ENCODE data around the gene SLAMF1. TPM values are rescaled to one million over a fixed set of nuclear protein-coding genes. Genes with fewer than 3 reads are reported as not detected.

Gene SLAMF1
- total RNA-seq, 1 donor, result not detected

- no peaks in the 10 kb centered on the region for H3K79me2 ChIP-seq (ENCODE audit: insufficient read depth, low read length)
- H3K4me2 ChIP-seq (ENCODE audit: insufficient read depth, low read length), result no peak overlapping the region
- no peak for DNase-seq (ENCODE audit: insufficient read length, low spot score, missing footprints)
- no peaks in the 10 kb centered on the region for H3K36me3 ChIP-seq (ENCODE audit: insufficient read depth, low read length)
- H3K9me3 ChIP-seq (ENCODE audit: low read depth, low read length), result no peaks in the 10 kb centered on the region
- no peak overlapping the region for H2AFZ ChIP-seq (ENCODE audit: low read length)
- no peaks in the 10 kb centered on the region for H4K20me1 ChIP-seq (ENCODE audit: insufficient read depth, low read length)
- no peak for TF ChIP-seq CTCF (IDR thresholded peaks at IDR 0.05; ENCODE audit: extremely low read depth, low read depth, low read length)
- no peaks in the 10 kb centered on the region for H3K4me1 ChIP-seq (ENCODE audit: insufficient read depth, low read length)
- no peaks in the 10 kb centered on the region for H3K27me3 ChIP-seq (ENCODE audit: insufficient read depth, low read length)
- H3K4me3 ChIP-seq (ENCODE audit: insufficient read depth, low read length), result no peak overlapping the region
- no peak overlapping the region for H3K27ac ChIP-seq (ENCODE audit: low read depth, low read length)
Observed at GRCh38 chr1:160658814-160659193, 12.0 kb upstream of the SLAMF1 start.

- H3K4me2 ChIP-seq (ENCODE audit: insufficient read depth, low read length), result no peak overlapping the region
- no peaks in the 10 kb centered on the region for H3K4me1 ChIP-seq (ENCODE audit: insufficient read depth, low read length)
- H3K9me3 ChIP-seq (ENCODE audit: low read depth, low read length), result no peaks in the 10 kb centered on the region
- H3K27ac ChIP-seq (ENCODE audit: low read depth, low read length), result no peak overlapping the region
- no peak overlapping the region for H3K4me3 ChIP-seq (ENCODE audit: insufficient read depth, low read length)
- H3K79me2 ChIP-seq (ENCODE audit: insufficient read depth, low read length), result no peaks in the 10 kb centered on the region
- TF ChIP-seq CTCF (IDR thresholded peaks at IDR 0.05; ENCODE audit: extremely low read depth, low read depth, low read length), result no peak
- H2AFZ ChIP-seq (ENCODE audit: low read length), result no peak overlapping the region
- DNase-seq (ENCODE audit: insufficient read length, low spot score, missing footprints), result no peak
- H3K27me3 ChIP-seq (ENCODE audit: insufficient read depth, low read length), result no peaks in the 10 kb centered on the region
- no peaks in the 10 kb centered on the region for H4K20me1 ChIP-seq (ENCODE audit: insufficient read depth, low read length)
- H3K36me3 ChIP-seq (ENCODE audit: insufficient read depth, low read length), result no peaks in the 10 kb centered on the region
Observed at GRCh38 chr1:160658162-160658813, 11.4 kb upstream of the SLAMF1 start.

GRCh38 chr1:160657250-160657781 lies 10.5 kb upstream of the SLAMF1 start:
- DNase-seq (ENCODE audit: insufficient read length, low spot score, missing footprints), result no peak
- H3K4me1 ChIP-seq (ENCODE audit: insufficient read depth, low read length), result no peaks in the 10 kb centered on the region
- H3K27me3 ChIP-seq (ENCODE audit: insufficient read depth, low read length), result no peaks in the 10 kb centered on the region
- H3K4me2 ChIP-seq (ENCODE audit: insufficient read depth, low read length), result no peak overlapping the region
- H4K20me1 ChIP-seq (ENCODE audit: insufficient read depth, low read length), result no peaks in the 10 kb centered on the region
- no peaks in the 10 kb centered on the region for H3K36me3 ChIP-seq (ENCODE audit: insufficient read depth, low read length)
- no peak overlapping the region for H3K27ac ChIP-seq (ENCODE audit: low read depth, low read length)
- TF ChIP-seq CTCF (IDR thresholded peaks at IDR 0.05; ENCODE audit: extremely low read depth, low read depth, low read length), result no peak
- no peak overlapping the region for H2AFZ ChIP-seq (ENCODE audit: low read length)
- H3K79me2 ChIP-seq (ENCODE audit: insufficient read depth, low read length), result no peaks in the 10 kb centered on the region
- H3K4me3 ChIP-seq (ENCODE audit: insufficient read depth, low read length), result no peak overlapping the region
- H3K9me3 ChIP-seq (ENCODE audit: low read depth, low read length), result no peaks in the 10 kb centered on the region

GRCh38 chr1:160656737-160657136 lies 9.9 kb upstream of the SLAMF1 start:
- Histone ChIP-seq H3K27ac (ENCODE audit: low read depth, low read length) (no peak overlapping the region), H3K79me2 (ENCODE audit: insufficient read depth, low read length) (no peaks in the 10 kb centered on the region), H3K4me3 (ENCODE audit: insufficient read depth, low read length) (no peak overlapping the region), H2AFZ (ENCODE audit: low read length) (no peak overlapping the region), H3K27me3 (ENCODE audit: insufficient read depth, low read length) (no peaks in the 10 kb centered on the region), H3K9me3 (ENCODE audit: low read depth, low read length) (no peaks in the 10 kb centered on the region), H4K20me1 (ENCODE audit: insufficient read depth, low read length) (no peaks in the 10 kb centered on the region), H3K36me3 (ENCODE audit: insufficient read depth, low read length) (no peaks in the 10 kb centered on the region), H3K4me1 (ENCODE audit: insufficient read depth, low read length) (no peaks in the 10 kb centered on the region), H3K4me2 (ENCODE audit: insufficient read depth, low read length) (no peak overlapping the region)
- no peak for DNase-seq (ENCODE audit: insufficient read length, low spot score, missing footprints)
- no peak for TF ChIP-seq CTCF (IDR thresholded peaks at IDR 0.05; ENCODE audit: extremely low read depth, low read depth, low read length)

Data from osteoblast (primary cell).